GM12873 (cell line): ENCODE measurements around the gene DLGAP1.

ENCODE experiments used
- CTCF ChIP-seq: IDR thresholded peaks from 2 replicates; pipeline ENCODE4 v1.5.1; 2012; ENCODE audit warnings: low read depth, mild to moderate bottlenecking, moderate library complexity, low read length, control low read depth; ENCODE audit not compliant: insufficient read depth; ENCODE audit errors: missing control alignments

The DLGAP1 gene

GRCh38 chr18:3886575-3887322, 568.4 kb downstream of the DLGAP1 start:
- no peak for TF ChIP-seq CTCF

GRCh38 chr18:3885209-3885792, 569.8 kb downstream of the DLGAP1 start:
- TF ChIP-seq CTCF: peak; percentile 42

GRCh38 chr18:3879836-3880120, 575.3 kb downstream of the DLGAP1 start:
- TF ChIP-seq CTCF: no peak

GRCh38 chr18:3879114-3879835, 575.8 kb downstream of the DLGAP1 start:
- no peak for TF ChIP-seq CTCF

GRCh38 chr18:3878401-3878800, 576.7 kb downstream of the DLGAP1 start:
- no peak for TF ChIP-seq CTCF

- TF ChIP-seq CTCF: no peak
Observed at GRCh38 chr18:3877678-3878077, 577.4 kb downstream of the DLGAP1 start.

GRCh38 chr18:3875961-3876360, 579.1 kb downstream of the DLGAP1 start:
- TF ChIP-seq CTCF: no peak
